ENCODE data around the gene STPG2.

DNA sequence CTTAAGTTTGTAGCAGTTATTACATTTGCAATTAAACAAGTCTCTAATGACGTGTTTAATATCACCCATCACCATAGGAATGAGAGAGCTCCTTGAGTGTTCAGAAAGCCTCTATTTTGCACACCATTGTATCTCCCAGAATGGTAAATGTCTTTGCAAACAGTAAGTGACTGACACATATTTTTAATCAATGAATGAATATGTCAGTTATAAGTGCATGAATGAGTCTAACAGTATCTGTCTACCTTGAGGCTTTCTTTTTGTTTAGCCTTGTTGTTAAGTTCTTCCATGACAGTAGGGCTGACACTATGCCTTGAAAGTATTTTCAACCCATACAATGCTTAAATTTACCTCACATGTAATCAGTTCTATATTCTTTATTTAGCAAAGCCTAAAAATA lies 292.2 kb downstream of the STPG2 start:
- no peak for TF ChIP-seq CTCF (IDR thresholded peaks at IDR 0.05; ENCODE audit: low read depth, low read length)
- TF ChIP-seq EZH2phosphoT487 (IDR thresholded peaks at IDR 0.05; ENCODE audit: low read depth), result no peak

Measured in OCI-LY3 (cell line).